Stomach (tissue), 4 donors: Measurements from ENCODE around the gene CDKN2B-AS1.

Source experiments
- CTCF ChIP-seq, 7 experiments: fragments of 450-650 bp in 4 of 7; fragments of 200-600 bp in 3 of 7; sonication (generic) in 3 of 7; IDR thresholded peaks; one replicate each; pipeline ENCODE4 v1.5.1; 2016 to 2019; ENCODE audit warnings: antibody characterized with exemption in 7 of 7, control low read depth in 2 of 7, mild to moderate bottlenecking in 1 of 7
- EP300 ChIP-seq: sonication (generic); formaldehyde crosslinking; IDR thresholded peaks from one replicate; pipeline ENCODE4 v1.6.1; 2017; ENCODE audit warnings: antibody characterized with exemption
- POLR2A ChIP-seq, 4 donors: fragments of 450-650 bp; IDR thresholded peaks; one replicate each; pipeline ENCODE4 v1.6.1; 2016; ENCODE audit warnings: antibody characterized with exemption in 4 of 4, control low read depth in 2 of 4, mild to moderate bottlenecking in 1 of 4, moderate library complexity in 1 of 4

- TF ChIP-seq POLR2A (IDR thresholded peaks at IDR 0.05) (no peak), CTCF (IDR thresholded peaks at IDR 0.05) (no peak), EP300 (no peak)
Observed at GRCh38 chr9:21993893-21994555, 567 bp upstream of the CDKN2B-AS1 start, which contains the start of gene CDKN2A.
